OCI-LY7 (cell line): ENCODE measurements around the gene TP53TG3D. TPM values are rescaled to one million over a fixed set of nuclear protein-coding genes. Genes with fewer than 3 reads are reported as not detected.
"Not testable (repeated sequence)": the region's sequence is repeated elsewhere in the genome, so short reads cannot be mapped to it uniquely, and the experiment has no call there.

ENCODE experiments used
- Bru-seq: library from RNA; stranded (reverse); fragments of 400-500 nt; gene quantifications from one replicate; lab custom pipeline; 2021; lab: Mats Ljungman, UMichigan
- BruChase-seq, 2 experiments: library from RNA; stranded (reverse); fragments of 400-500 nt; gene quantifications; one replicate each; lab custom pipeline; 2021; lab: Mats Ljungman, UMichigan
- BruUV-seq: library from RNA; stranded (reverse); fragments of 400-500 nt; replicated peaks from 2 replicates; lab custom pipeline; 2021; lab: Mats Ljungman, UMichigan
- CTCF ChIA-PET: fragments of 300-600 bp; sonication (Branson Sonifier 250); formaldehyde crosslinking; loops from one replicate; lab custom pipeline; 2022; ENCODE audit warnings: antibody characterized with exemption; ENCODE audit not compliant: unreplicated experiment; lab: Charles Lee
- POLR2A ChIA-PET: fragments of 300-600 bp; sonication (Branson Sonifier 250); formaldehyde crosslinking; loops from one replicate; lab custom pipeline; 2022; ENCODE audit warnings: antibody characterized with exemption; lab: Charles Lee
- DNase-seq: peaks from one replicate; pipeline ENCODE4 v3.0.0-alpha.2; 2015; ENCODE audit warnings: low spot score
- H2AFZ ChIP-seq: fragments of 200-600 bp; sonication (generic), shearing (Covaris generic); 2 replicates; pipeline ENCODE4 v1.6.1; 2014; ENCODE audit warnings: mild to moderate bottlenecking, antibody characterized with exemption, low read length, moderate library complexity
- H3K27ac ChIP-seq: fragments of 200-600 bp; sonication (generic); 2 replicates; pipeline ENCODE4 v1.5.1; 2014; ENCODE audit warnings: mixed run types, low read depth, mild to moderate bottlenecking, moderate library complexity, low read length, inconsistent platforms; ENCODE audit not compliant: poor library complexity, severe bottlenecking
- H3K36me3 ChIP-seq: fragments of 200-600 bp; sonication (generic); 2 replicates; pipeline ENCODE4 v1.6.1; 2014; ENCODE audit warnings: mild to moderate bottlenecking, antibody characterized with exemption, low read length, moderate library complexity, mixed read lengths; ENCODE audit not compliant: insufficient read depth
- H3K4me1 ChIP-seq: fragments of 200-600 bp; sonication (generic); 2 replicates; pipeline ENCODE4 v1.5.1; 2014; ENCODE audit warnings: mild to moderate bottlenecking, low read length; ENCODE audit not compliant: insufficient read depth, poor library complexity, severe bottlenecking
- H3K4me2 ChIP-seq: fragments of 200-600 bp; sonication (generic); 2 replicates; pipeline ENCODE4 v1.6.1; 2014; ENCODE audit warnings: mild to moderate bottlenecking, low read length
- H3K4me3 ChIP-seq: fragments of 200-600 bp; sonication (generic); 2 replicates; pipeline ENCODE4 v1.5.1; 2014; ENCODE audit warnings: mild to moderate bottlenecking, low read depth, low read length; ENCODE audit not compliant: poor library complexity, severe bottlenecking
- H3K79me2 ChIP-seq: fragments of 200-600 bp; sonication (generic); 2 replicates; pipeline ENCODE4 v1.6.1; 2016; ENCODE audit warnings: low read depth, mild to moderate bottlenecking, low read length, moderate library complexity, mixed read lengths; ENCODE audit not compliant: insufficient read depth
- H3K9me2 ChIP-seq: fragments of 200-600 bp; sonication (generic); 2 replicates; pipeline ENCODE4 v1.6.1; 2016; ENCODE audit warnings: mild to moderate bottlenecking, low read length, mixed read lengths; ENCODE audit not compliant: insufficient read depth
- H3K9me3 ChIP-seq: fragments of 200-600 bp; sonication (generic); 2 replicates; pipeline ENCODE4 v1.6.1; 2014; ENCODE audit warnings: mild to moderate bottlenecking, mixed run types, low read length, mixed read lengths
- H4K20me1 ChIP-seq: fragments of 200-600 bp; sonication (generic); 2 replicates; pipeline ENCODE4 v1.6.1; 2014; ENCODE audit warnings: mild to moderate bottlenecking, antibody characterized with exemption, low read length, moderate library complexity, mixed read lengths; ENCODE audit not compliant: insufficient read depth
- intact Hi-C: fragments of 100-400 bp; cut with micrococcal nuclease; formaldehyde crosslinking; loops from one replicate; pipeline ENCODE4 v1.10.0; 2022; ENCODE audit not compliant: unreplicated experiment
- long read RNA-seq: library from polyadenylated mRNA; stranded (forward); transcript quantifications from one replicate; pipeline ENCODE4 v2.0.0, GENCODE V29; 2022
- total RNA-seq, 2 experiments: library from RNA; depleted of rRNA in 1 of 2; stranded (reverse); fragments of >200 nt in 1 of 2; shearing (Covaris generic) in 1 of 2; gene quantifications; 2 replicates each; pipeline ENCODE4 v1.2.3, GENCODE V29; 2014 to 2022

The TP53TG3D gene, protein sequence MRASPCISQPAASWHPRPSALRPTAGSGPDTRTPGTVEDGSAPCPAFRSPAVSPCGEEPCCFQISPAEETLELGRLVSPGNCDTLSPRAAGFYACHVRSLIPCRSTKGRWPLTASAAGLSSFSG
- not detected in 2 replicates for total RNA-seq (2014; rRNA removed; shearing (Covaris generic))
- total RNA-seq (2022), result not detected in 2 replicates
- not detected for Bru-seq, nascent RNA
- not detected for BruChase-seq, experiment 1, labeled RNA remaining after a 6-hour chase
- not detected for BruChase-seq, experiment 2, labeled RNA remaining after a 2-hour chase
- long read RNA-seq, result 0 reads

DNA sequence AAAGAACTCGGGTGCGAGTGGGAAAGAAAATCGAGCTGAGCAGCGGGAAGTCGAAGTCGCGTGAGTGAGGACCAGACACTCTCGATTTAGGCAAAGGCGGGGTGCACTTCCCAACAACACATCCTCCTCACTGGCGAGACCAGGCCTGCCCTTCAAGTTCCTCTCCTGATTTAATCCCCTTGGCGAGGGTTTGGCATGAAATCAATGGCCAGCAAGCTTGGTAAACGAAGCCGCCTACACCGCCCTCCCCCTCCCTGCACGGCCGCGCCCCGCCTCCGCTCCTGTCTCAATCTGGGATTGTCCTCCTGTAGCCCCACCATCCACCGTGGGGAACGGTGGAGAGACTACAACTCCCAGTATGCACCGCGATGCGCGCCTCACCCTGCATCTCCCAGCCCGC is at the start of gene TP53TG3D:
Gene TP53TG3D, plus strand, starts transcription at position 301 of the 400 bp plus-strand sequence. Its CDS starts 68 bp downstream, at position 369.
- BruUV-seq, DNase-seq, H4K20me1 ChIP-seq, H3K36me3 ChIP-seq, intact Hi-C loops, H3K27ac ChIP-seq, H2AFZ ChIP-seq, H3K9me2 ChIP-seq, POLR2A ChIA-PET, CTCF ChIA-PET, H3K79me2 ChIP-seq, H3K9me3 ChIP-seq, H3K4me3 ChIP-seq, H3K4me1 ChIP-seq, H3K4me2 ChIP-seq: not testable (repeated sequence)

DNA sequence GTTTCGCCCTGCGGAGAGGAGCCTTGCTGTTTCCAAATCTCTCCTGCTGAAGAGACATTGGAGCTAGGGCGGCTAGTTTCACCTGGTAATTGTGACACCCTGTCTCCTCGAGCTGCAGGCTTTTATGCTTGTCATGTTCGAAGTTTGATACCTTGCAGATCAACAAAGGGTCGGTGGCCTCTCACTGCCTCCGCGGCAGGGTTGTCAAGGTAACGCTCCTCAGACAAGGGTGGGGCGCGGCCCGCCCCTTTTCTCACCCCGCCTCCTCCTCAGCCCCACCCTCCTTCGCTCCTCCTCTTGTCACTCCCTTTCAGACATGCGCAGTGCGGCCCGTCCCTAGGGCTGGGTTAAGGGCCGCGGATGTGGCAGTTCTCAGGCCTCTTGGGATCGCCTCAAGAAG is 421 bp downstream of the TP53TG3D start:
- H3K9me2 ChIP-seq, H3K79me2 ChIP-seq, H3K4me2 ChIP-seq, POLR2A ChIA-PET, intact Hi-C loops, H3K4me1 ChIP-seq, H3K4me3 ChIP-seq, H4K20me1 ChIP-seq, H3K36me3 ChIP-seq, CTCF ChIA-PET, BruUV-seq, H3K27ac ChIP-seq, DNase-seq, H3K9me3 ChIP-seq, H2AFZ ChIP-seq: not testable (repeated sequence)

DNA sequence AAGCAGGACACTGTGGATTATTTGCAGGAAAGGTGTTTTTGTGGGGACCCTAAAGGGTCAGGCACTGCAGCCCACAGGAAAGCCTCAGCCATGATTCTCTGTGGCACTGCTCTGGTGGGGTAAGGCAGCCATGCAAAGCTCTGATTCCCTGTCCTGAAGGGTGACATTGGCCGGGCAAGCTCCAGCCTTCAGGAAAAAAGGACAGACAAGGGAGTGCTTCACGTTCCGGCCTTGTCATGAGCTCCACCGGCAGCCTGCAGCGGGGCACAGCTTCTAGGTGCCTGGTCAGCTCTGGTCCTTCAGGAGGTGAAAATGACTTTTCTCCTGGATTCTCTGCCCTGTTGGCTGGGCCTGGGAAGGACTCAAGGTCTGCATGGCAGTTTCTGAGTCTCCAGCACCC is 8.4 kb downstream of the TP53TG3D start:
- H3K4me2 ChIP-seq, H3K4me1 ChIP-seq, H4K20me1 ChIP-seq, H3K36me3 ChIP-seq, DNase-seq, H3K4me3 ChIP-seq, H3K27ac ChIP-seq, intact Hi-C loops, H3K9me2 ChIP-seq, H2AFZ ChIP-seq, CTCF ChIA-PET, H3K9me3 ChIP-seq, POLR2A ChIA-PET, H3K79me2 ChIP-seq, BruUV-seq: not testable (repeated sequence)

DNA sequence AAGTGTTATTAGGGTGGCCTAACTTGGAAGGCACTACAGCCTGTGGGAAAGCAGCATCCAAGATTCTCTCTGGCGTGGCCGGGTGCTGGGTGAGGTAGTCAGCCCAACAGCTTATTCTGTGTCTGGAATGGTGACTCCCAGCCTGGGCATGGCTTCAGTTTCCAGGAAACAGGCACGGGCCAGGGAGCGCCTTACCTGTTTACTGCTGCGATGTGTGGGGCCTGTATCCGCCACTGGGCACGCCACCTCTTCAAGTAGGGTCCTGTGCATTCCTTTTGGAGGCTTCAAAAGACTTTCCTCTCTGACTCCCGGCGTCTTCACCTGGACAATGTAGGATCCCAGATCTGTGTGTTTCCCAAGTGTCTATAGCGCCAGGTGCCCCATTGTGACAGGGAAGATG is 10.5 kb downstream of the TP53TG3D start:
- DNase-seq, H3K9me2 ChIP-seq, H3K4me2 ChIP-seq, H3K4me3 ChIP-seq, BruUV-seq, H3K27ac ChIP-seq, H3K4me1 ChIP-seq, H2AFZ ChIP-seq, H3K79me2 ChIP-seq, H3K9me3 ChIP-seq, intact Hi-C loops, CTCF ChIA-PET, H3K36me3 ChIP-seq, H4K20me1 ChIP-seq, POLR2A ChIA-PET: not testable (repeated sequence)

DNA sequence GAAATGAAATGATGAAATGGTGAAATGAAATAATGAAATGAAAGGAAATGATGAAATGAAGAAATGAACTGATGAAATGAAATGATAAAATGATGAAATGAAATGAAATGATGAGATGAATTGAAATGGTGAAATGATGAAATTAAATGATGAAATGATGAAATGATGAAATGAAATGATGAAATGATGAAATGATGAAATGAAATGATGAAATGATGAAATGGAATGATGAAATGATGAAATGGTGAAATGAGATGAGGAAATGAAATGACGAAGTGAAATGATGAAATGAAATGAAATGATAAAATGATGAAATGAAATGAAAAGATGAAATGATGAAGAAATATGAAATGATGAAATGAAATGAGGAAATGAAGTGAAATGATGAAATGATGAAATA is 28.8 kb downstream of the TP53TG3D start:
- H3K27ac ChIP-seq, BruUV-seq, intact Hi-C loops, POLR2A ChIA-PET, H3K36me3 ChIP-seq, H3K4me3 ChIP-seq, H3K9me2 ChIP-seq, CTCF ChIA-PET, H3K4me1 ChIP-seq, H4K20me1 ChIP-seq, H3K4me2 ChIP-seq, H3K9me3 ChIP-seq, H2AFZ ChIP-seq, H3K79me2 ChIP-seq, DNase-seq: not testable (repeated sequence)

DNA sequence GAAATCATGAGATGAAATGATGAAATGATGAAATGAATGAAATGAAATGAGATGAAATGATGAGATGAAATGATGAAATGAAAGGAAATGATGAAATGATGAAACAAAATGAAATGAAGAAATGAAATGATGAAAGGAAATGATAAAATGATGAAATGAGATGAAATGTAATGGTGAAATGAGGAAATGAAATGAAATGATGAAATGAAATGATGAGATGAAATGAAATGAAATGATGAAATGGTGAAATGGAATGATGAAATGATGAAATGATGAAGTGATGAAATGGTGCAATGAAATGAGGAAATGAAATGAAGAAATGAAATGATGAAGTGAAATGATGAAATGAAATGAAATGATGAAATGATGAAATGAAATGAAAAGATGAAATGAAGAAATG is 29.9 kb downstream of the TP53TG3D start:
- POLR2A ChIA-PET, H3K36me3 ChIP-seq, H3K4me1 ChIP-seq, CTCF ChIA-PET, H3K9me3 ChIP-seq, DNase-seq, intact Hi-C loops, H3K79me2 ChIP-seq, BruUV-seq, H3K4me3 ChIP-seq, H3K9me2 ChIP-seq, H3K27ac ChIP-seq, H2AFZ ChIP-seq, H4K20me1 ChIP-seq, H3K4me2 ChIP-seq: not testable (repeated sequence)
